ENCODE measurements around the gene SNX25. TPM values are rescaled to one million over a fixed set of nuclear protein-coding genes. Genes with fewer than 3 reads are reported as not detected.

SNX25 gene
- total and polyA plus RNA-seq, 8 donors, result 2.6 to 36.8 (median 8.3) TPM

- no peak for TF ChIP-seq POLR2A (IDR thresholded peaks at IDR 0.05)
- no peak for TF ChIP-seq EP300 (IDR thresholded peaks at IDR 0.05)
- TF ChIP-seq POLR2AphosphoS5 (IDR thresholded peaks at IDR 0.05), result no peak
- TF ChIP-seq CTCF (IDR thresholded peaks at IDR 0.05), result no peak
- no peak for DNase-seq
- no peak overlapping the region for H3K4me3 ChIP-seq
- H3K4me1 ChIP-seq, result no peaks in the 10 kb centered on the region
- no peak overlapping the region for H3K27ac ChIP-seq
- intact Hi-C loops (cut with DNase I; ENCODE audit: low total_unique reads), result no loop called here
- H3K36me3 ChIP-seq, result peaks cover 0 to 20% (median 0%) of the 10 kb centered on the region in 4 donors
- no peaks in the 10 kb centered on the region for H3K27me3 ChIP-seq
- WGBS, 5 donors, result 77 to 98% (median 94%) methylated on average over 3 of the region's 3 CpGs
- H3K9me3 ChIP-seq, result no peaks in the 10 kb centered on the region
Observed at GRCh38 chr4:185332575-185333464, 123.4 kb downstream of the SNX25 start.

GRCh38 chr4:185334326-185334725 is 124.9 kb downstream of the SNX25 start:
- DNase-seq, result no peak
- Histone ChIP-seq H3K36me3 (peaks cover 0 to 27% (median 3%) of the 10 kb centered on the region in 4 donors), H3K9me3 (peaks cover 0 to 9% (median 0%) of the 10 kb centered on the region in 4 donors), H3K27me3 (no peaks in the 10 kb centered on the region), H3K27ac (no peak overlapping the region), H3K4me3 (no peak overlapping the region), H3K4me1 (no peaks in the 10 kb centered on the region)
- TF ChIP-seq EP300 (IDR thresholded peaks at IDR 0.05), result no peak
- no peak for TF ChIP-seq CTCF (IDR thresholded peaks at IDR 0.05)
- no peak for TF ChIP-seq POLR2A (IDR thresholded peaks at IDR 0.05)
- no peak for TF ChIP-seq POLR2AphosphoS5 (IDR thresholded peaks at IDR 0.05)
- intact Hi-C loops (cut with DNase I; ENCODE audit: low total_unique reads), result no loop called here
- WGBS, 5 donors, result 91 to 99% (median 94%) methylated on average over 4 of the region's 4 CpGs

- Histone ChIP-seq H3K27me3 (no peaks in the 10 kb centered on the region), H3K36me3 (peaks cover 0 to 29% (median 8%) of the 10 kb centered on the region in 4 donors), H3K4me3 (no peak overlapping the region), H3K27ac (no peak overlapping the region), H3K9me3 (peaks cover 0 to 9% (median 0%) of the 10 kb centered on the region in 4 donors), H3K4me1 (no peaks in the 10 kb centered on the region)
- intact Hi-C loops (cut with DNase I; ENCODE audit: low total_unique reads), result no loop called here
- DNase-seq, result no peak
- WGBS, 5 donors, result 95 to 100% (median 96%) methylated on average over 1 of the region's 1 CpG
- TF ChIP-seq CTCF (IDR thresholded peaks at IDR 0.05) (no peak), POLR2AphosphoS5 (IDR thresholded peaks at IDR 0.05) (no peak)
Observed at GRCh38 chr4:185335579-185335978, 126.2 kb downstream of the SNX25 start.

- H3K4me3 ChIP-seq, result no peak overlapping the region
- WGBS, 5 donors, result 72 to 82% (median 79%) methylated on average over 3 of the region's 3 CpGs
- H3K27ac ChIP-seq, result no peak overlapping the region
- no peaks in the 10 kb centered on the region for H3K27me3 ChIP-seq
- peaks cover 0 to under 1% (median 0%) of the 10 kb centered on the region in 4 donors for H3K4me1 ChIP-seq
- H3K36me3 ChIP-seq, result peaks cover 0 to 53% (median 29%) of the 10 kb centered on the region in 4 donors
- peaks cover 0 to 9% (median 0%) of the 10 kb centered on the region in 4 donors for H3K9me3 ChIP-seq
- intact Hi-C loops (cut with DNase I; ENCODE audit: low total_unique reads), result no loop called here
- DNase-seq, result no peak
- TF ChIP-seq CTCF (IDR thresholded peaks at IDR 0.05) (no peak), POLR2A (IDR thresholded peaks at IDR 0.05) (no peak)
Observed at GRCh38 chr4:185339941-185340340, 130.5 kb downstream of the SNX25 start.

Data from stomach (tissue), 9 donors.